ENCODE data around the gene OOSP1. TPM values are rescaled to one million over a fixed set of nuclear protein-coding genes. Genes with fewer than 3 reads are reported as not detected.

The OOSP1 gene
- total and polyA plus RNA-seq, 7 donors, result not detected

DNA sequence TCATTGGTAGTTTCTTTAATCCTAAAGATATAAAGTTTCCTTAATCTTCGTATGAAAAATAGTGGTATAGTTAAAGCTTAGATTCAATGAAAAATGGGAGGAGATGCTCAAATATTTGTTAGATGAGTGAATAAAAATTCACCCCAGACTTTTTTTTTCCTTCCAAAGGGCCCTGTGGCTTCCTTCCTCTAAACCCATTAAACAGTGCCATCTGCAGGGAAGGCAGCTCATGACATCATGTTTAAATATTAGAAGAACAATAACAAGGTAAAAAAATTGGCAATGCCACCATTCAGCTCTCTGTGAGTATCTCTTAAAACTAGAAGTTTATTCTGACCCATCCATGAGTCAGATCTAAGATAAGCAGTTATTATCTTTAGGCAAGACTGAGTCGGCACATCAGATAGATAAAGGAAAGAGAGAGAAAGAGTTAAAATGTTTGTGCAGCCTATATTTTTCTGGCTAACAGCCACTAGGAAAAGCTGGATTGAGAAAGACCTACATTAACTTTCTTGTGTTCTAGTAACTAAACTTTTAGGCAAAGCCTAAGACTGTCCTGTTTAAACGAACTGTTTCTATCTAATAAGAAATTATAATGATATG is 19.1 kb upstream of the OOSP1 start:
- TF ChIP-seq POLR2A (IDR thresholded peaks at IDR 0.05) (no peak), POLR2AphosphoS5 (IDR thresholded peaks at IDR 0.05) (no peak)
- TF ChIP-seq, protein P1, sequence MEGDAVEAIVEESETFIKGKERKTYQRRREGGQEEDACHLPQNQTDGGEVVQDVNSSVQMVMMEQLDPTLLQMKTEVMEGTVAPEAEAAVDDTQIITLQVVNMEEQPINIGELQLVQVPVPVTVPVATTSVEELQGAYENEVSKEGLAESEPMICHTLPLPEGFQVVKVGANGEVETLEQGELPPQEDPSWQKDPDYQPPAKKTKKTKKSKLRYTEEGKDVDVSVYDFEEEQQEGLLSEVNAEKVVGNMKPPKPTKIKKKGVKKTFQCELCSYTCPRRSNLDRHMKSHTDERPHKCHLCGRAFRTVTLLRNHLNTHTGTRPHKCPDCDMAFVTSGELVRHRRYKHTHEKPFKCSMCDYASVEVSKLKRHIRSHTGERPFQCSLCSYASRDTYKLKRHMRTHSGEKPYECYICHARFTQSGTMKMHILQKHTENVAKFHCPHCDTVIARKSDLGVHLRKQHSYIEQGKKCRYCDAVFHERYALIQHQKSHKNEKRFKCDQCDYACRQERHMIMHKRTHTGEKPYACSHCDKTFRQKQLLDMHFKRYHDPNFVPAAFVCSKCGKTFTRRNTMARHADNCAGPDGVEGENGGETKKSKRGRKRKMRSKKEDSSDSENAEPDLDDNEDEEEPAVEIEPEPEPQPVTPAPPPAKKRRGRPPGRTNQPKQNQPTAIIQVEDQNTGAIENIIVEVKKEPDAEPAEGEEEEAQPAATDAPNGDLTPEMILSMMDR (IDR thresholded peaks at IDR 0.05), result peak in 2 of 4 experiments; percentile 15
- 58 to 67% methylated on average over 3 of the region's 3 CpGs for WGBS, 2 donors
- Histone ChIP-seq H3K4me1 (no peaks in the 10 kb centered on the region), H3K4me3 (no peak overlapping the region), H3K36me3 (no peaks in the 10 kb centered on the region), H3K27ac (no peak overlapping the region), H3K27me3 (no peaks in the 10 kb centered on the region), H3K9me3 (peaks cover 0 to 17% (median 14%) of the 10 kb centered on the region in 4 donors)
- no peak for DNase-seq
- intact Hi-C loops (cut with DNase I), result loop anchor here (5.0 kb wide), 1 partner anchor 167 kb away; no protein-coding TSS in a partner anchor

DNA sequence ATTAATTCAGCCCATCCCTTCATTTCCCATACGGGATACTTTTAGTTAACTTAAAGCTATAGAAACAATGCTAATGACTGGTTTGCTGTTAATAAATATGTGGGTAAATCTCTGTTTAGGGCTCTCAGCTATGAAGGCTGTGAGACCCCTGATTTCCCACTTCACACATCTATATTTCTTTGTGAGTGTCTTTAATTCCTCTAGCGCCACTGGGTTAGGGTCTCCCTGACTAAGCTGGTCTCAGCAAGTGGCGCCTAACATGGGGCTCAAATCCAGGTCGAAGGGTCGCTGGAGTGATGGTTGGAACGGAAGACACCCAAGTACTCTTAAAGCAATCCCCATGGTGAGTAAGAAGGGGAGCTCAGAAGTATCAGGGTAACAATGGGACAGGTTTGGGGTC is 14.4 kb upstream of the OOSP1 start:
- no peak for DNase-seq
- Histone ChIP-seq H3K36me3 (no peaks in the 10 kb centered on the region), H3K27me3 (no peaks in the 10 kb centered on the region), H3K9me3 (peaks cover 0 to 30% (median 19%) of the 10 kb centered on the region in 4 donors), H3K4me3 (no peak overlapping the region), H3K27ac (no peak overlapping the region), H3K4me1 (no peaks in the 10 kb centered on the region)
- TF ChIP-seq, protein P1 (IDR thresholded peaks at IDR 0.05), result no peak
- no peak for TF ChIP-seq EP300 (IDR thresholded peaks at IDR 0.05)
- no peak for TF ChIP-seq POLR2AphosphoS5 (IDR thresholded peaks at IDR 0.05)
- TF ChIP-seq POLR2A (IDR thresholded peaks at IDR 0.05), result no peak
- 97% methylated on average over 6 of the region's 6 CpGs for WGBS, 2 donors
- intact Hi-C loops (cut with DNase I), result no loop called here

DNA sequence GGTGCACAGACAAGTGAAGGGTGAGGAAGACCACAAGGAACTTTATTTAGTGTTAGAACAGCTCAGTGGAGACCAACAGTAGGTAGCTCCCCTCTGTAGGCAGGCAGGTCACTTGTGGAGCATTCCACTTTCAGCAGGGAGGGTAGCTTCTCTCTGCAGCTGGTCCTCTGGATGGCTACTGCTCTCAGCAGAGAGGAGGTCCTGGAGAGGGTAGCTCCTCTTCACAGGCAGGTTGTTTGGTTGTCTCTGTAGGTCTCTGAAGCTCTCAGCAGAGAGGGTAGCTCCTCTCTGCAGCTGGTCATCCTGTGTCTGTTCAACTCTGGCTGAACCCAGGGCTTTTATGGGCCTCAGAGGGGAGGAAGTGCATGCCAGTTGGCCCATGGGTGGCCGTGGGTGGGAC is 6.5 kb upstream of the OOSP1 start:
- Histone ChIP-seq H3K9me3 (peaks cover 0 to 3% (median 0%) of the 10 kb centered on the region in 4 donors), H3K36me3 (no peaks in the 10 kb centered on the region), H3K4me1 (no peaks in the 10 kb centered on the region), H3K27ac (no peak overlapping the region), H3K4me3 (no peak overlapping the region), H3K27me3 (no peaks in the 10 kb centered on the region)
- no peak for DNase-seq
- TF ChIP-seq POLR2A (IDR thresholded peaks at IDR 0.05), result no peak
- TF ChIP-seq EP300 (IDR thresholded peaks at IDR 0.05), result no peak
- no peak for TF ChIP-seq POLR2AphosphoS5 (IDR thresholded peaks at IDR 0.05)
- TF ChIP-seq, protein P1 (IDR thresholded peaks at IDR 0.05), result no peak
- 78 to 81% methylated on average over 1 of the region's 1 CpG for WGBS, 2 donors
- intact Hi-C loops (cut with DNase I), result no loop called here

DNA sequence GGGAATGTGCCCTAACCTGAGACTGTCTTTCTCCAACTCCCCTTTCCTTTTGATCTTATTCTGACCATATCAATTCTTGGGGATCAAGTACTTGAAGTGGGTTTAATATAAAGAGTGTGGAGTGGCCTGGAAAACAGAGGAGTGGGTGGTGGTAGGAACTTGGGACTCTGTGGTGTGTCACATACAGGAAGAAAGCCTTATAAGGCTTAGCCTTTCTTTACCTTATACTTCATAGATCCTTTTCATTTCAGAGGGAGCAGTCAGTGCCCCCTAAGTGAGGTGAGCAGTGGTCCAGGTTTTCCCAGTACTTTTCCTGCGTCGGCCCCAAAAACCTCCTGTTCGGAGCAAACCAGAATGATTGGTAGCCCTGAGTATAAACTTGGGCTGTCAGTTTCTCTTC is 486 bp downstream of the OOSP1 start:
- Histone ChIP-seq H3K27ac (no peak overlapping the region), H3K27me3 (no peaks in the 10 kb centered on the region), H3K4me1 (no peaks in the 10 kb centered on the region), H3K36me3 (no peaks in the 10 kb centered on the region), H3K9me3 (no peaks in the 10 kb centered on the region), H3K4me3 (no peak overlapping the region)
- intact Hi-C loops (cut with DNase I), result no loop called here
- TF ChIP-seq, protein P1 (IDR thresholded peaks at IDR 0.05), result no peak
- no peak for TF ChIP-seq POLR2A (IDR thresholded peaks at IDR 0.05)
- no peak for TF ChIP-seq POLR2AphosphoS5 (IDR thresholded peaks at IDR 0.05)
- TF ChIP-seq EP300 (IDR thresholded peaks at IDR 0.05), result no peak
- WGBS, 2 donors, result 91 to 98% methylated on average over 3 of the region's 3 CpGs
- no peak for DNase-seq

DNA sequence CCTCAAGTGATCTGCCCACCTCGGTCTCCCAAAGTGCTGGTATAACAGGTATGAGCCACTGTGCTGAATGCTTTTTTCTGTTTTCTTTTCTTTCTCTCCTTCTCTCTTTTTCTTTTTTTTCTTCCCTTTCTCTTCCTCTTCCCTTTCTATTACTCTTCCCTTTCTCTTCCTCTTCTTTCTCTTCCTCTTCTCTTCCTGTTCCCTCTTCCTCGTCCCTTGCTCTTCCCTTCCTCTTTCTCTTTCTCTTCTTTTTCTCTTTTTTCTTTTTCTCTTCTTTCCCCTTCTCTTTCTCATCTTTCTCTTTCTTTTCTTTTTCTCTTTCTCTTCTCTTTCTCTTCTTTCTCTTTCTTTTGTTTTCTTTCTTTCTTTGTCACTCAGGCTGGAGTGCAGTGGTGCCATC is 1.2 kb downstream of the OOSP1 start:
- 82 to 84% methylated on average over 2 of the region's 2 CpGs for WGBS, 2 donors
- Histone ChIP-seq H3K4me1 (no peaks in the 10 kb centered on the region), H3K27me3 (no peaks in the 10 kb centered on the region), H3K36me3 (no peaks in the 10 kb centered on the region), H3K9me3 (no peaks in the 10 kb centered on the region), H3K4me3 (no peak overlapping the region), H3K27ac (no peak overlapping the region)
- TF ChIP-seq, protein P1 (IDR thresholded peaks at IDR 0.05), result no peak
- TF ChIP-seq EP300 (IDR thresholded peaks at IDR 0.05) (no peak), POLR2AphosphoS5 (IDR thresholded peaks at IDR 0.05) (no peak), POLR2A (IDR thresholded peaks at IDR 0.05) (no peak)
- intact Hi-C loops (cut with DNase I), result no loop called here
- no peak for DNase-seq
